ENCODE results near the gene ACE2.

Gene ACE2

DNA sequence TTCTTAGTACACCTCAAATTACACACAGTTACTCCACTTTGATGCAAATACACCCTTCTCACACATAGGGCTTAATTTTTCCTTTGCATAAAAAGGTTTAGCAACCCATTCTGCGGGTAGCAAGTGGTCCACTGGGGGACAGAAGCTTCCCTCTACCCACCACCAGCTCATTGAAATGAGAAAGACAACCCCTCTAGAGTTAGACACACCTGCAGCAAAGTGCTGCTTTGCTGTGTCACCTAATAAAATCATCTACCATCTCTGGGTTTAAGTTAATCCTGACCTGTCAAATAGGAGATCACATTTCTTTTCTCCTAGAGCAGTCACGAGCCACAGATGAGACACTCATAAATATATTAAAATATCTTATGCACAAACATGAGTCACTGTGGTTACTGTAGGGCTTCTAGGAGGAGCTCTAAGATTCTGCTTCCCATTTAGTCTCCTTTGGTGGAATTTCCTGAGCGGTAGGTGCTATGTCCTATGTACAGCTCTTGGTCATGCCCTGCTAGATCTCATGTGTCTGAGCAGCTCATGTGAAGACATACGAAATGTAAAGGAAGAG lies 88.3 kb downstream of the ACE2 start:
- no peak for DNase-seq (ENCODE audit: low read depth in 2 of 3, low spot score in 2 of 3)

DNA sequence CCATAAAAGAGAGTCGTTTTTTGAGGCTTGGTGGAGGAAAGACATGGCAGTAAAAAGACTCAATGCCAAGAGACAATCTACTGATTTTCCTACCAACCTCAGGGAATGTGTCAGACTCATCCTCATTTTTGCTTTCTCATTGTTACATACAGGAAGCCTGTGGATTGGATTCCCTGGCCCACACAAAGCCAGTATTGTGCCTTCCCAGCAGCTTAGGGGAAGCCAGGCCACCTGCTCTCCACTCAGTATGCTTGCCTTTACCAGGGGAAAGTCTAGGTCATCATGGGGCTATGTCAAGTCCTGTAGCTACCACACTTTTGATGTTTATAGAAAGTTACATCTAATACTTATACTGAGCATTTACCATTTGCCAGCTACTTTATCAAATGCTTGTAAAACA lies 89.2 kb downstream of the ACE2 start:
- no peak for DNase-seq (ENCODE audit: low read depth in 2 of 3, low spot score in 2 of 3)

Measured in activated CD8-positive, alpha-beta memory T cell treated with anti-CD3 and anti-CD28 coated beads for 48 hours (primary cell).